Naive thymus-derived CD4-positive, alpha-beta T cell (primary cell): ENCODE measurements around the gene GALNT2. TPM values are rescaled to one million over a fixed set of nuclear protein-coding genes. Genes with fewer than 3 reads are reported as not detected.

ENCODE experiments used
- ATAC-seq: fragments of 150-1000 bp; cut with Tn5 transposase; 2 replicates; pipeline ENCODE4 v1.10.0; 2021; ENCODE audit warnings: mild to moderate bottlenecking, moderate library complexity
- CTCF ChIA-PET: fragments of 350-600 bp; sonication (Branson Sonifier 250); formaldehyde crosslinking; loops from one replicate; lab custom pipeline; 2021; ENCODE audit warnings: antibody characterized with exemption; lab: Charles Lee
- POLR2A ChIA-PET: fragments of 350-600 bp; sonication (Branson Sonifier 250); formaldehyde crosslinking; loops from one replicate; lab custom pipeline; 2021; ENCODE audit warnings: antibody characterized with exemption, inconsistent platforms; lab: Charles Lee
- DNase-seq, 9 donors: peaks; one replicate each; pipeline versions ENCODE4 v3.0.0 to v3.0.0-alpha.2; 2020 to 2022; ENCODE audit warnings: mixed read lengths in 1 of 9
- H3K27ac ChIP-seq: one replicate; pipeline ENCODE4 v1.7.0; 2013; ENCODE audit warnings: mild to moderate bottlenecking, low read depth, low read length, moderate library complexity
- H3K27me3 ChIP-seq, 2 donors: one replicate each; pipeline ENCODE4 v1.7.0; 2013; ENCODE audit warnings: low read length in 2 of 2, mild to moderate bottlenecking in 2 of 2, moderate library complexity in 2 of 2; ENCODE audit not compliant: control insufficient read depth in 2 of 2, insufficient read depth in 2 of 2
- H3K36me3 ChIP-seq, 3 experiments: 1 replicate in 2 of 3; 2 replicates in 1 of 3; pipeline ENCODE4 v1.7.0; 2013; ENCODE audit warnings: low read length in 3 of 3, mild to moderate bottlenecking in 3 of 3, moderate library complexity in 1 of 3; ENCODE audit not compliant: insufficient read depth in 3 of 3, control insufficient read depth in 2 of 3
- H3K4me1 ChIP-seq, 2 donors: one replicate each; pipeline ENCODE4 v1.7.0; 2013; ENCODE audit warnings: low read length in 2 of 2, mild to moderate bottlenecking in 2 of 2, moderate library complexity in 1 of 2; ENCODE audit not compliant: control insufficient read depth in 2 of 2, insufficient read depth in 2 of 2
- H3K4me3 ChIP-seq: 2 replicates; pipeline ENCODE4 v1.7.0; 2013; ENCODE audit warnings: mild to moderate bottlenecking, low read length
- H3K9me3 ChIP-seq, 3 experiments: 1 replicate in 2 of 3; 2 replicates in 1 of 3; pipeline ENCODE4 v1.7.0; 2013; ENCODE audit warnings: low read length in 3 of 3; ENCODE audit not compliant: control insufficient read depth in 2 of 3
- H3K27ac Mint-ChIP-seq, 9 donors: one replicate each; pipeline ENCODE4 v1.8.0; 2020 to 2022; ENCODE audit warnings: mixed read lengths in 9 of 9, mild to moderate bottlenecking in 8 of 9, moderate library complexity in 5 of 9, inconsistent platforms in 2 of 9
- H3K27me3 Mint-ChIP-seq, 5 donors: one replicate each; pipeline ENCODE4 v1.8.0; 2021 to 2022; ENCODE audit warnings: mixed read lengths in 5 of 5, mild to moderate bottlenecking in 1 of 5
- H3K36me3 Mint-ChIP-seq, 5 donors: one replicate each; pipeline ENCODE4 v1.8.0; 2020 to 2022; ENCODE audit warnings: mixed read lengths in 5 of 5, mild to moderate bottlenecking in 3 of 5, inconsistent platforms in 1 of 5
- H3K4me1 Mint-ChIP-seq, 7 donors: one replicate each; pipeline ENCODE4 v1.8.0; 2020 to 2022; ENCODE audit warnings: mixed read lengths in 7 of 7, mild to moderate bottlenecking in 3 of 7, inconsistent platforms in 1 of 7
- H3K4me3 Mint-ChIP-seq, 10 donors: one replicate each; pipeline ENCODE4 v1.8.0; 2020 to 2022; ENCODE audit warnings: mild to moderate bottlenecking in 10 of 10, mixed read lengths in 10 of 10, moderate library complexity in 6 of 10, inconsistent platforms in 2 of 10
- H3K9me3 Mint-ChIP-seq, 11 donors: one replicate each; pipeline ENCODE4 v1.8.0; 2020 to 2022; ENCODE audit warnings: mixed read lengths in 11 of 11, mild to moderate bottlenecking in 4 of 11, inconsistent platforms in 1 of 11, moderate library complexity in 1 of 11
- intact Hi-C, 2 donors: fragments of 100-400 bp; cut with micrococcal nuclease; formaldehyde crosslinking; loops; one replicate each; pipeline ENCODE4 v1.15.1; 2023
- polyA plus RNA-seq, 2 donors: library from polyadenylated mRNA; unstranded; fragments of 300-500 nt; fragmentation: Illumina TruSeq; gene quantifications; one replicate each; pipeline ENCODE4 v1.2.3, GENCODE V29; 2021
- total RNA-seq, 6 experiments: library from RNA in 5 of 6; stranded (reverse) in 5 of 6; gene quantifications; 1 replicate in 5 of 6; 2 replicates in 1 of 6; pipeline ENCODE4 v1.2.3 and lab custom pipeline; 2021 to 2026

GALNT2 gene
- total and polyA plus RNA-seq, 7 experiments from 2014 or later, result 12.0 to 32.7 (median 23.3) TPM

GRCh38 chr1:230138561-230139239, 71.7 kb downstream of the GALNT2 start:
- peaks cover 0 to 21% (median 4%) of the 10 kb centered on the region in 5 donors for H3K36me3 Mint-ChIP-seq

DNA sequence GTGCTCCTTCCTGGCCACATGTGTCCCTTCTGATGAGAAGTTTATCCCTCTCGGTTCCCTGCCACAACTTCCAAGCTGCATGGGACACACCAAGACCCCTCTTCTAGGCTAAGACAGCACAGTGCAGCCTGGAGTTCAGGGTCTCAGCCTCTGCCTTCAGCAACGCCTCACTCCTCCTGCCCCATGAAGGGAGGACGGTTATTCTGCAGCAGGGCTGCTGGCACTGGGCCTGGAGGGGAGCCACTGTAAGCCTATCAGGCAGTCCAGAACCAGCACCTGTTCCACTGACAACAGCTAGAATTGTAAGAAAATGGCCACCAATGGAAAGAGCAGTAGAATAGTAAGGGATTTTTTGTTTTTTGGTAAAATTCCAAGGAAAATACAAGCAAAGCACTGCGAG, 72.3 kb downstream of the GALNT2 start:
- H3K9me3 ChIP-seq, result no peaks in the 10 kb centered on the region
- Mint-ChIP-seq H3K4me3 (no peak overlapping the region), H3K27me3 (no peaks in the 10 kb centered on the region), H3K4me1 (peaks cover 10 to 46% (median 35%) of the 10 kb centered on the region in 7 donors), H3K36me3 (peaks cover 0 to 21% (median 4%) of the 10 kb centered on the region in 5 donors), H3K27ac (no peak overlapping the region), H3K9me3 (no peaks in the 10 kb centered on the region)
- POLR2A ChIA-PET, result interaction anchor here (0.6 kb wide), 1 partner anchor 9 kb away, joined by 3 read pairs; no protein-coding TSS in a partner anchor
- H3K27ac ChIP-seq, result no peak overlapping the region
- CTCF ChIA-PET, result interaction anchor here (1.0 kb wide), 1 partner anchor 478 kb away, joined by 3 read pairs; no protein-coding TSS in a partner anchor
- H3K4me3 ChIP-seq, result no peak overlapping the region
- no peaks in the 10 kb centered on the region for H3K27me3 ChIP-seq
- intact Hi-C loops, result no loop called here
- ATAC-seq (no peak), DNase-seq (no peak)
- no peaks in the 10 kb centered on the region for H3K36me3 ChIP-seq
- H3K4me1 ChIP-seq, result no peaks in the 10 kb centered on the region

More at GRCh38 chr1:230138561-230139239, 71.7 kb downstream of the GALNT2 start:
- H3K4me1 ChIP-seq, result no peaks in the 10 kb centered on the region
- H3K9me3 ChIP-seq, result no peaks in the 10 kb centered on the region
- Mint-ChIP-seq H3K27me3 (no peaks in the 10 kb centered on the region), H3K27ac (no peak overlapping the region), H3K4me1 (peaks cover 4 to 42% (median 33%) of the 10 kb centered on the region in 7 donors), H3K9me3 (no peaks in the 10 kb centered on the region), H3K4me3 (no peak overlapping the region)
- no peaks in the 10 kb centered on the region for H3K27me3 ChIP-seq
- DNase-seq (no peak), ATAC-seq (no peak)
- no peaks in the 10 kb centered on the region for H3K36me3 ChIP-seq
- intact Hi-C loops, result no loop called here
- ChIA-PET CTCF (interaction anchor here (1.0 kb wide), 1 partner anchor 478 kb away, joined by 3 read pairs; no protein-coding TSS in a partner anchor), POLR2A (interaction anchor here (0.6 kb wide), 2 partner anchors 9 to 12 kb away, joined by 3 read pairs; no protein-coding TSS in a partner anchor)
- no peak overlapping the region for H3K27ac ChIP-seq
- H3K4me3 ChIP-seq, result no peak overlapping the region

DNA sequence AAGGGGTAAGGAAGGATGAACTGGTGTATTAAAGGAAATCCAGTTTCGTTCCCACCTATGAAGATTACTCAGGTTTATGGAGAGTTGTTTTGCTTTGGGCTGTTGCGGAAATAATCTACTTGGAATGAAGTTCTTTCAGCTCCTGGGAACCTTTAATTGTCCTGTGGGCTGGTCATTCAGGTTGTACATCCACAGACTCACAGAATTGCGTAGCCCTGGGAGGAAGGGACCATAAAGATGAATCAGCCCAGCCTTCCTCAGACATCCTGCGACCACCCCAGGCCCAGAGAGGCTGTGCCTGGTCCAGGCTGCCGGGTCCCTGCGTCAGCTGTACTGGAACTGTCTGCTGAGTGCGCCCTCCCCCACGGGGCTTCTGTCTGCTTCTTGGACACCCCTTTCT, 72.7 kb downstream of the GALNT2 start:
- no peaks in the 10 kb centered on the region for H3K9me3 Mint-ChIP-seq
- no peak overlapping the region for H3K27ac ChIP-seq
- H3K9me3 ChIP-seq, result no peaks in the 10 kb centered on the region
- H3K27ac Mint-ChIP-seq, result no peak overlapping the region
- no peaks in the 10 kb centered on the region for H3K36me3 ChIP-seq
- no peak overlapping the region for H3K4me3 Mint-ChIP-seq
- H3K27me3 ChIP-seq, result no peaks in the 10 kb centered on the region
- POLR2A ChIA-PET, result interaction anchor here (0.6 kb wide), 1 partner anchor 10 kb away, joined by 3 read pairs; no protein-coding TSS in a partner anchor
- no peaks in the 10 kb centered on the region for H3K27me3 Mint-ChIP-seq
- CTCF ChIA-PET, result interaction anchor here (1.0 kb wide), 1 partner anchor 479 kb away, joined by 3 read pairs; no protein-coding TSS in a partner anchor
- no peaks in the 10 kb centered on the region for H3K4me1 ChIP-seq
- DNase-seq (no peak), ATAC-seq (no peak)
- intact Hi-C loops, result no loop called here
- H3K4me3 ChIP-seq, result no peak overlapping the region
- peaks cover 15 to 46% (median 35%) of the 10 kb centered on the region in 7 donors for H3K4me1 Mint-ChIP-seq
- peaks cover 0 to 17% (median 4%) of the 10 kb centered on the region in 5 donors for H3K36me3 Mint-ChIP-seq

GRCh38 chr1:230140221-230141020, 73.4 kb downstream of the GALNT2 start:
- no peak for ATAC-seq

GRCh38 chr1:230141021-230141648, 74.1 kb downstream of the GALNT2 start:
- Histone ChIP-seq H3K9me3 (no peaks in the 10 kb centered on the region), H3K27me3 (no peaks in the 10 kb centered on the region), H3K27ac (no peak overlapping the region), H3K36me3 (no peaks in the 10 kb centered on the region), H3K4me1 (peaks cover 0 to 9% of the 10 kb centered on the region in 2 donors), H3K4me3 (no peak overlapping the region)
- no peak overlapping the region for H3K4me3 Mint-ChIP-seq
- no peak overlapping the region for H3K27ac Mint-ChIP-seq
- no peak for ATAC-seq
- H3K9me3 Mint-ChIP-seq, result no peaks in the 10 kb centered on the region
- peaks cover 0 to 11% (median 4%) of the 10 kb centered on the region in 5 donors for H3K36me3 Mint-ChIP-seq
- no peaks in the 10 kb centered on the region for H3K27me3 Mint-ChIP-seq
- no peak for DNase-seq
- intact Hi-C loops, result no loop called here
- H3K4me1 Mint-ChIP-seq, result peaks cover 29 to 52% (median 46%) of the 10 kb centered on the region in 7 donors
- CTCF ChIA-PET, result no interaction called here
- POLR2A ChIA-PET, result no interaction called here

More at GRCh38 chr1:230140221-230141020, 73.4 kb downstream of the GALNT2 start:
- Mint-ChIP-seq H3K36me3 (peaks cover 0 to 15% (median 4%) of the 10 kb centered on the region in 5 donors), H3K27ac (peak overlapping the region in 2 of 9 donors; percentile 48 to 71), H3K4me3 (no peak overlapping the region), H3K4me1 (peaks cover 21 to 49% (median 39%) of the 10 kb centered on the region in 7 donors), H3K9me3 (no peaks in the 10 kb centered on the region), H3K27me3 (no peaks in the 10 kb centered on the region)
- no peaks in the 10 kb centered on the region for H3K9me3 ChIP-seq
- no peak overlapping the region for H3K27ac ChIP-seq
- CTCF ChIA-PET, result no interaction called here
- H3K4me3 ChIP-seq, result no peak overlapping the region
- POLR2A ChIA-PET, result no interaction called here
- no peaks in the 10 kb centered on the region for H3K36me3 ChIP-seq
- intact Hi-C loops, result no loop called here
- DNase-seq, result no peak
- peaks cover 0 to 4% of the 10 kb centered on the region in 2 donors for H3K4me1 ChIP-seq
- H3K27me3 ChIP-seq, result no peaks in the 10 kb centered on the region
